HG03097 (cell line): ENCODE data around the gene TNFAIP1.
A peak's percentile ranks its signal among the peaks of the same experiment; 100 is the strongest.

Experiments
- ATAC-seq: cut with Tn5 transposase; IDR thresholded peaks from one replicate; pipeline ENCODE4 v1.9.1; 2021; ENCODE audit not compliant: unreplicated experiment, low FRiP score

TNFAIP1 gene

DNA sequence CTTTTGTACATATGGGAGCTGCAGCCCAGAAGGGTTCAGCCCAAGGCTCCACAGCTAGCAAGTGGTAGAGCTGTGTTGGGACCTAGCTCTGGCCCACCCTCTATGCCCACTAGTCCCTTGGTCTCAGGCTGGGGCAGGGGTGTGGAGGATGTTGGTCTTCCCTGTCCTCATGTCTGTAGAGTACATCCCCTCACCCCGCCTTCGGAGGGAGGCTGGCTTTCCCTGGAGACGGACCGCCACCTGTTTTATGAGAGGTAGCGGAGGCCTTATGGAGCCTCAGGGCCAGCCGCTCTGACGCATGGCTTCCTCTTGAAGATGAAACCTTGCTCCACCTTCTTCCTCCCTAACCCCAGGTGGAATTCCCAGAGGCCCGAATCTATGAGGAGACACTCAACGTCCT, 8.4 kb downstream of the TNFAIP1 start:
- no peak for ATAC-seq

DNA sequence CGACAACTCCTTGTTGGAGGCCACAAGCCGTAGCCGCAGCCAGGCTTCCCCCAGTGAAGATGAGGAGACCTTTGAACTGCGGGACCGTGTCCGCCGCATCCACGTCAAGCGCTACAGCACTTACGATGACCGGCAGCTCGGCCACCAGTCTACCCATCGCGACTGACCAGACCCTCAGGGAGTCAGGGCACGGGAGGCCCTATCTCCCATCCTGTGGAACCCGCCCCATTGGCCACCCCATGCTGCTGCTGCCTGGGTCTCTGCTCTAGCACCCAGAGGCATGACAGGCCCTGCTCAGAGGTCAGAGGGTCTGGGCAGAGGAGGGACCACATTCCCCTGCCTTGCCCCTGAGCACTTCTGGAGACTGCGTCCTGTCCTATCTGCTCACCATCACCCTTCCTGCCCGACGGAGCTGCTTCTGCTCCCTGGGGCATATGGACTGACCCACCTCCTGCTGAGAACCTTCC, 8.9 kb downstream of the TNFAIP1 start:
- no peak for ATAC-seq

DNA sequence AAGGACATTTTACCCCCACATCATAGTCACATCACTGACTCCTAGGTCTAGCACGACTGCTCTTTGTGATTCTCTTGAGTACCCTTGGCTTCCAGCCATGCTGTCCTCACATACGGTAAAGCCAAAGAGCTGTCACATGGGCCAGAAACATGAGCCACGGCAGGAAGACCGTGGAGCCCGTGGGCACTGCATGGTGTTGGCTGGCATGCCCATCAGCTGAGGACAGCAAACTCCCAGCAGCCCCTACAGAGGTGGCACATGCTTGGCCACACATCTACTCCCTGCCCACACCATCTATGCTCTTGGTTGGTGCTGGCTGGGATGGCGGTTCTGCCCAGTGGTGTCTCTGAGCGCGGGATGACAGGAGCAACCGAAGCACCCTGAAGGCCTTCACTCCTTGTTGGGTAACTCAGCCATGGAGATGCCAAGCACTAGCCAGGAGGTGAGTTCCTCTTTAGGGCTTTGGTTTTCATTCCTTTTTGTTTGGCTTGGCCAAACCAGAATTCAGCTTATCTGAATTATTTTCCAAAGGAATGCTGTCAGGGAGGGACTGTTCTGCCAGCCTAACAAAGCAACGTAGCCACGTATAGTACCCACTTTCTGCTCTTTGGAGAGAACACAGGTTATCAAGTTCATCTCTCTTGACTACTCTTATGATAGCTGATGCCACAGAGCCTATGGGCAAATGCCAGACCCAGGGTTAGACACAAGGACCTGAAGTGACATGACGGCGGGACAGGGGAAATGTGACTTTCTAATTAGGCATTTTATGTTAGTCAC, 10.0 kb downstream of the TNFAIP1 start:
- no peak for ATAC-seq

DNA sequence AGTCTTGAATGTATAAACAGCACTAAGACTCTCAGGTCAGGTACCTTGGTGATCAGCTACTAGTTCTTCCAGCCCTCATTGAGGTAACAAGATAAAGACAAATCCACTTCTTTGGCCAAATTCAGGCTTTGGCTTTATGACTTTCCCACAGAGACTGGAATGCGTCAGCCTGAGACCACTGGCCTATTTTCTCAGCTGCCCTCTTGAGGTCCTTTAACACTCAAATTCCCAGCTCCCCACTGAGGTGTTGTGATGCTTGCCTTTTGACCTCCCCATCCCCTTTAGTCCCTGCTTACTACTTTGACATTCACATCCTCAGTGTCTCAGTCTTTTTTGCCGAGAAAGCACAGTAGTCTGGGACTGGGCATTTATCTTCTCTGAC, 10.6 kb downstream of the TNFAIP1 start:
- ATAC-seq: no peak

DNA sequence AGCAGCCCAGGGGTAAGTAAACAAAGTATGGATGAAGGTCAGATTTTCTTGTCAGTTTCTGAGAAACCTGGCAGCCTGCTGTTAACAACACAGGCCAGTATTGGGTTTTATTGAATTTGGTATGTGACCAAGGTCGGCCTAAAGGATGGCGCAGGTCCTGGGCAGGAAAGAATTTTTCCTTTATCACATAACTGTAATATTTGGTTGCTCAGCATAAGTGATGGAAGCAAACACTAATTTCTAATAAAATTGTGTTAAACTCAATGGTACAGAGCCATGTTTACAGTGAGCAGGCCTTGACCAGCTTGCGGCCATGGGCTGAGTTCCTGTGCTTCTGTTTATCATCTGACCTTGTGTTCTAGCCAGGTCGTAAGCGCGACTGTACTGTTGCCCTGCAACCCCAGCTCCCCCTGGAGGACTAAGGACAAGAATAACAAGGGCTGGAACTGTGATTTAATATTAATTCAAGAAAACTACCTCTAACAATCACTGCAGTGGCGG, 11.2 kb downstream of the TNFAIP1 start:
- ATAC-seq: no peak

DNA sequence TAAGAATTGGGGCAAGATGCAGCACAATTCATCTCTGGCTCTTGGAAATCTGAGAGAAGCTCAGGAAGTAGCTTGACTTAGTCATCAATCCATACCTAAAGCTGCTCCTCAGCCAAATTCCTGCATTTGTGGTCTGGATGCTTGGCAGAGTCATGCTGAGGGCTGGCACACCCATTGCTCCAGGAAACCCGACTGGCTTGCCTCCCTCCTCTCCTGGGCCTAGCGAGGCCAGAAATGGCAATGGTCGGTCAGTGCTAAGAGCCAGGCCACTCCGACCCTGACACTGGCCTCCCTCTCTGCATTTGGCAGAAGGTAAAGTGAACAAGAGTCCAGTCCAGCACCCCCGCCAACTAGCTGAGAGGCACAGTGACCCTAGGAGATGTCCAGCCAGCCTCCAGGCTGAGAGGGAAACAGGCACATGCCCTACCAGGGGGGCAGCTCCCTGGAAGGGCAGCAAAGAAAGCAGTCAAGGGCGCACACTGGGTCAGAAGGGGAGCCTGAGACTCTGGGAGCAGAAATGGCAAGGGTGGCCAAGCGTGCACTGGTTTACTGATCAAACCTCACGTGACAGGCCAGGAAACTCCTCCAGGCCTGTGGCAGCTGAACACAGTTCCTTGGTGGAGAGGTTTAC, 11.8 kb downstream of the TNFAIP1 start:
- no peak for ATAC-seq

DNA sequence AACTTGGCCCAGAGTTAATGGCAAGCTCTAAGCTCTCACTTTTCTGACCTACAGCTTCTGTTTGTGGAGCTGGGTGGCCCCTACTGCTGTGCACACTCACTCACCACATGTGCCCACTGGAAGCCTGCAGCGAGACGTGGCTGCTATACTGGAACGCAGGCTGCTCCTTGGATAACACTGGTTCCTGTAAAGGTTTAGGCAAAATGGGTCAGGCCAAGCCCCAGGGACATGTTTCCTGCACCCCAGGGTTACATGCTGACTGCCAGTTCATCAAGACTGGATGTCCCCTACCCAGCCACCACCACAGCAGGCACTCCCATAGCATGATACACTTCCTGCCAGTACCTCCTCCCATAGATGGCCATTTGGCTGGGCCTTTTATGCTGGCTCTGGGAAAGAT, 13.4 kb downstream of the TNFAIP1 start:
- ATAC-seq: no peak

DNA sequence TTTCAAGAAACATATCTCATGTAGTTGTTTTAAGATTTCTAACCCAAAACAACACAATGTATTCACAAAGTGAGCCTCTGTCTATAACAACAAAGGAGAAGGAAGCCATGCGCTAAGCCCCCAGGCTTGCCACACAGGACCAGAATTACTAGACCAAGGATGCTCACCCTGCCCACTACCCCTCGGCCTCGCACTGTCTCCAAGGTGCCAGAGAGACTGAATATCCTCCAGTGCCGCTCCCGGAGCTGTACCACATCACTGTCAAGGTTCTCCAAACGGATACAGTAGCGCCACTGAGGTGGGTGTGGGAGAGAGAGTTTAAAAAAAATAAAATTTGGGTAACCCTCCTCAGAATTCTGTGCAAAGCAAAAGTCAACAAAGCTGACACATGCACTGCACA, 14.7 kb downstream of the TNFAIP1 start:
- no peak for ATAC-seq

DNA sequence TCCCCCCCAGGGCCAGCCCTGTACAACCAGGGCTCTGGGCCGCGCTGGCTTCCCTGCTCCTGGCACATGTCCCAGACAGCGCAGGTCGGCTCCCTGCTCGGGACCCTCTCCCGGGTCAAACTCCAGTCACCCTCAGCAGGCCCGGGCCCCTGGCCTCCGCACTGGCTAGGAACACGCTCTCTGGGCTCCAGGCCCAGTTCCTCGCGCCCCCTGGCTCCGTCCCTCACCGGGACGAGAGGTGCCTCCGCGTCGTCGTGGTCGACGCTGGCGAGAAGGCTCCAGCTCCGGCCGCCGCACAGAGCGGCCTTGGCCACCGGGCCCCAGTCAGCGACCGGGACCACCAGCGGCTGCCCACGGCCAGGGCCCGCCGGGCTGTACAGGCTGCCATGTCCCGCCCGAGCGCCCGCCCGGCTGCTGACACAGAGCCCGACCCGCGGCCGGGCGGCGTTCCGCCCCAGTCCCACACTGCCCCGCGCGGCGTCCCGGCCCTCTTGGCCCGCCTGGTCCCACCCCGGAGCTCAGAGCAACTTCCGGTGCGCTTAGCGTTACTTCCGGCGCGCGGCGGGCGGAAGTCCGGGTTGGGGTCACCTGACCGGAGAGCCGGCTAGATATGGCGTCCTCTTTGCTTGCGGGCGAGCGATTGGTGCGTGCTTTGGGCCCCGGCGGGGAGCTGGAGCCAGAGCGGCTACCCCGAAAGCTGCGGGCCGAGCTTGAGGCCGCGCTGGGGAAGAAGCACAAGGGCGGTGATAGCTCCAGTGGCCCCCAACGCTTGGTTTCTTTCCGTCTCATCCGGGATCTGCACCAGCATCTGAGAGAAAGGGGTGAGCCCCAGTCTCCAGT, 21.7 kb downstream of the TNFAIP1 start, which contains the start of gene POLDIP2:
Gene POLDIP2, minus strand, starts transcription at position 467 of the 840 bp plus-strand sequence. Its CDS starts 79 bp downstream, at position 388.
- ATAC-seq: peak; percentile 93

DNA sequence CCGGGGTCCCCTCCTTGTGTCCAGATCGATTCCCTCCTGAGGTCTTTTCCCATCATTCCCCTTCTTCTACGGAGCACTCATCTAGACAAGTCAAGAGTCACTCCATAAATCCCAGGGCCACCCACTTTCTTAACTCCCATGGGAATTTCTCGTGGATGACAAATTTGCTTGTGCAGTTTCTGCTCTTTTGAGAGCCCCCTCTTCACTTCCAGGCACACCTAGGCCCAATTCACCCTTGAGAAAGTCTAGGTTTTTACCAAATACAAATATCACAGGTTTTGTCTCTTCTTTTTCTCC, 22.3 kb downstream of the TNFAIP1 start:
- ATAC-seq: no peak

DNA sequence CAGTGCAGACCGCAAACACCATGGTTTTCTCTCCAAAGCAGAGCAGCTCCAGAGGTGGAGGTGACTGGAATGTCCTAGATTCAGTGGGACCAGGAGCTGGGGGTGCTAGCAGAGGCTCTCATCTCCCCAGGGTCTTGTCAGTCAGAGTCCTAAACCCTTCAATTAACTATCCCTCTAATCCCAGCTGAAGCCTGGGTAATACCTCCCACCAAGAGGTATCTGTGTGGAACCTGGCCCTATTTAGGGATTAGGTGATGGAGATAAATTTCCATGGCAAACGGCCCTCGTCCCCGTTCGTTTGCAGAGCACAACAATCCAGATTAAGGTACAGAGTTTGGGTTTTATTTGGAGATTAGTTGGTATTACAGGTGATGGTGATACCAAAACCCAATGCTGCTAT, 27.6 kb downstream of the TNFAIP1 start:
- no peak for ATAC-seq

DNA sequence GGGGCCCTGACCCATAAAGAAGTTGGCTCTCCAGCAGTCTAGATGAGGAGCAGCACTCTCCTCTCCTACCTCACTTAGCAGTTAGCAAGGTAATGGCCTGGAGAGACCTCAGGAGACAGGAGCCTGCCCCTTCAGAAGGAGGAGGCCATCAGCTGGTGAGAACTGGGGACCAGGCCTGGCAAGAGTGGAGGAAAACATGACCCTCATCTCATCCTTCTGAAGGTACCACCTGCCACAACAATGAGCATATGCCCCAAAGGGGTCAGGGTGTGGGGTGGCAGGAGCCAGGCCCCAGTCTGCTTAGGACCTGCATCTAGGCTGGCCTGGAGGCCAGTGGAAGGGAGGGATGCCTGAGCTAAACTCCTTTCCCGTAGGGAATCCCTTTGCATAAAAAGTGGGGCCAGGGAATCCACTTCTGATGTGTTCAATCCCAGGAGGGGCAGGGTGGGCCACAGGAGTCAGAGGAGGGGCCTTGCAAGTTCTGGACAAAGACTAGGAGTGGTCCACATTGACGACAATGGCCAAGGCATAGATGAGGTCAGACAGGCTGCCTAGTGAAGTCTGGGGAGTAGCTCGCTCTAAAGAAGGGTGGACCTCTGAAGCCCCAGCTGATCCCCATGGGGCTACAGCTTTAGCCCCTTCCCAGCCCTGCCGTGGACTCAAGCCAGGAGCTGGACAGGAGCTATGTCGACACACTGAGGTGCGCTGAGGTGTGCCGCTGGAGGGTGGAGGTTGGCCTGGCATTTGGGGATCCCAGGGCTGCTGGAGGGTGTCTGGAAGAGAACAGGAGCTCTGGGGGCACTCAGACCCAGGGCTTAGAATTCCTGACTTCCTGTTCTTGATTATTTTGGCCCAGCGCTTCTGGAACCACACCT, 28.5 kb downstream of the TNFAIP1 start:
- ATAC-seq: no peak

DNA sequence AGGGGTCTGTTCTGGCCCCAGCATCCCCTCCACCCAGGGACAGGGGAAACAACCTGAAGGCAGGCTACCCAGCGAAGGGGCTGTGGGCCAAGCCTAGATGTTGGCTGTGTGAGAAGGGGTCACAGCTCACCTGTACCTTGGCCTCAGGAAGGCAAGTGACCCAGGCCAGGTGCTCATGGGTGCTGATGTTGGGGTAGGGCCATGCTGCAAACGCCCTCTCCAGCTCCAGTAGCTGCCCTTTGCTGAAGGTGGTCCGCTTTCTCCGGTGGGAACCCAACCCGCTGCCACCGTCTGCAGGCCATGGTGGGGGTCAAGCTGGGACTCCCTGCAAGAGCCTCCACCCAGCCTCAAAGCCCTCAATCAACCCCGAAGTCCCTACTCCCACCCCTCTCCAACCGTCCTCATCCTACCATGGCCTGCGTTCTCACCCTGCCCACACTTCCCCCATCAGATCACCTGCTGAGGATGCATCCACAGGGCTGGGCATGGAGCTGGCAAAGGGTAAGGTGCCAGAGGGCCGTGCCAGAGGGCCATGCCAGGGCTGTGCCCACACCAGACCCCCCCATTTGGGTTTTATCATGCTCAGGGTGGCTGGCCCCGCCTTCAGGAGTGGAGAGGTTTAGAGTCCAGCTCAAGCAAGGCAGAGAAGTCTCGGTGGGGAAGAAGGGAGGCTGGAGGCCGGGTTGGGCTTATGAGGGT, 29.3 kb downstream of the TNFAIP1 start, which contains the start of gene SEBOX:
Gene SEBOX, minus strand, starts transcription at position 535 of the 699 bp plus-strand sequence. Its CDS starts 48 bp downstream, at position 487.
- no peak for ATAC-seq

DNA sequence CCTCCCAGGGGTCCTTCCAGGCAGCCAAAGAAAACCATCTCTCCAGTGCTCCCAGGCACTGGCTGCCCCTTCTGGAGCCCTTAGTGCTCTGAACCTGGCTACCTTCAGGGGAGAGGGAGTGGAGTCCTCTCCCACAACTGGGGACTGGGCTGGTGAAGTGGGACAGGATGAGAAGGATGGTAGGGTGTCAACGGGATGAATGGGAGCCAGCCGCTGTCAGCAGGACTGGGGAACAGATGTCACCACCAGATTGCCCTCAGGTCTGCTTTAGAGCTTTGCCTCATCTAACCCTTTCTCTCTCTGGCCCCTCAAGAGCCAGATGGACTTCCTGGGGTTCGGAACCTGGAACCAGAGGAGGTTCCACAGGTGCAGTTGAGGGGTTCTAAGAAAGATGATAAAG, 29.9 kb downstream of the TNFAIP1 start:
- no peak for ATAC-seq

DNA sequence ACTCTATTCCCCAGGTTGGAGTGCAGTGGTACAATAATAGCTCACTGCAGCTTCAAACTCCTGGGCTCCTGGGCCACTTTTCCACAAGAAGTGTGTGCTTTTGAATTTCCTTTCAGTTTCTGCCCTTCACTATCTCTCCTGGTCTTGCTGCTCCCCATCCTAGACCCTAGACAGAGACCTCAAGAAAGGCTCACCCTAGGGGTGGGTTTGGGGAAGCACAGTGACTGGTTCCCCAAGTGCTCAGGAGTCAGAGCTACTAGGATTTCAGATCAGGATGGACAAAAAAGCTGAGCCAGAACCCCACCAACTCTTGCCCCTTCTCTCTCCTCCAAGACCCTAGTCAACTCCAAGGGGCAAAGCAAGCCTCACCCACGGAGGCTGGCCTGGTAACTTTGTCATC, 31.0 kb downstream of the TNFAIP1 start:
- no peak for ATAC-seq

DNA sequence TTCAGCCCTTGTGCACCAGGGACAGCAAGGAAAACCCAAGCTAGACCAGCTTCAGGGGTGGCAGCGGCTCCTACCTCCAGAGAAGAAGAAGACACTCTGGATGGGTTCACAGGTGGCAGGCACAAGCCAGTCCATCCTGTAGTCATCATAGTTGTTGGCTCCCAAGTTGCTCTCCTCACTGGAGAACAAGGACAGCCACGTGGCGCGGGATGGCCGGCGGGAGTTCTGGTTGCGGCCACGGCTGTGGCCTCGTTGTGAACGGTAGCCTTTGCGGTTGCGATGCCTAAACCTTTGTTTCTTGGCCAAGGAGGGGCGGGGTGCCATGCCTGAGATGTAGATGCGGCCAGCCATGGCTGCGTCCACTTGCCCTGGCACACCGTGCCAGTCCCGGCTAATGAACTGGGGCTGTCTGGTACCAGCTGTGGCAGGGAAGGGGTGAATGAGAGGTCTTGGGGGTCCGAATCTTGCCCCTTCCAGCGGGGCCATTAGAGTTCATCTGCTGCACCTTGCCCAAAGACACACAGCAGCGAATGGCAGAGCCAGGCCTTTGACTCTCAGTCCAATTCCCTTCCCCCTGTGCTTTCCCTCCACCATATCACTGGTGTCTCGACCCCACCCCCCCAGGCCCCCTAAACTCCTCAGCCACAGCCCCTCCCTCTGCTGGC, 32.2 kb downstream of the TNFAIP1 start:
- ATAC-seq: no peak

DNA sequence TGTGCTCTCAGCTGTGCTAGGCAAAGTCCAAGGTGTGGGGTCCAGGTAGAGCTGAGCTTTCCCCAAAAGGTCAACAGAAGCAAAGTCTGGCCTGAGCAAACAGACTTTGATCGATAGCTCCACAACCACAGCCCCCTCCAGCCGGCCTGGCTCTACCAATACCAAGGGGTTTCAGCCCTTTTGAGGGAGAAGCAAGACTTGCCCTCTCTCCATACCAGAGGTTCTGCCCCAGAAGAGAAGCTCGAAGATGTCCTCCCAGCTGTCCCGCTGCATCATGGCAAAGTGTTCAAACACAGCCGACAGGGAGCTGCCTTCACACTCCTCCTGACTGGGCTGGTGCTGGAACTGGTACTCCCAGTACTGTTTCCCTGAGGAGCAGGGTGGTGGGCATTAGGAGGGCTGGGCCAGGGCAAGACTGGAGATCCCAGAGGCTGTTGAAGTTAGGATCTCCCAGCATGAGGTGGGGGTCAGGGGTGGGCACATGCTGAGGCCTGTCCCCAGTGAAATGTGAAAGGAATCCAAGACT, 32.8 kb downstream of the TNFAIP1 start:
- no peak for ATAC-seq

DNA sequence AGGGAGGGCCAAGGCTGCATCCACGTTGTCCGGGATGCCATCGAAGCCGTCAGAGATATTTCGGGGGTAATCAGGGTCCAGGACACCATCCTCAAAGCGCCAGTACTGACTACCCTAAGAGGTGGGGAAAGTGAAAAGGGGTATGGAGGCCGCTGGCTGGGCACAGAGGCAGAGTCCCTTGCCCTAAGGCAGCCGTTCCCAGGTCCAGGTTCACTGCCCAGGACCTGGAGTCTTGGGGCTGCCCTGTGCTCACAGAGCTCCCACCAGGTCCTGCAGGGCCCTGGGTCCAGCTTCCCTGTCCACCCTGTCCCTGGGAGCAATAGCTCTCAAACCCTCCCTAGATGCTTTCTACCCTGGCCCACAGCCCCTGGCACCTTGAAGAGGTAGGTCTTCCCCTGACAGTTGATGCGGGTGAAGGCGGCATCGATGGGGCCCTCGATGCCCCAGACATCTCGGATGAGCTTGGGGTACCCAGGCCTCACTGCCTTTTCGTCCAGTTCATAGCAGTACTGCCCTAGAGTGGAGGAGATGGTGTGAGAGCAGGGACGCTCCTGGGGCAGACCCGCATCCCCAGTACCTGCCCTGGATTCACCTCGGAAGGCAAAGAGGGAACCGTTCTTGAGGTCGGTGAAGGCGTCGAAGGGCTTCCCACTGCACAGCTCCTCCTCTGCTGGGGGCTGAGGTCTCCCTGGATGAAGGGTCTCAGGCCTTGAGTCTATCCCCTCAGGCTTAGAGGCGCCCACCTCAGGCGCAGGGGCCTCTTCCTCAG, 33.5 kb downstream of the TNFAIP1 start:
- no peak for ATAC-seq
